K562 (cell line): ENCODE measurements around the gene NDUFAF2. TPM values are rescaled to one million over a fixed set of nuclear protein-coding genes. Genes with fewer than 3 reads are reported as not detected.

ENCODE experiments used
- HNRNPLL ChIP-seq: fragments of 200-400 bp; formaldehyde crosslinking; IDR thresholded peaks from 2 replicates; pipeline ENCODE4 v1.6.1; 2017; ENCODE audit warnings: low read length, low read depth, mild to moderate bottlenecking; ENCODE audit not compliant: poor library complexity, severe bottlenecking
- MEF2D ChIP-seq: conservative IDR thresholded peaks from 2 replicates; pipeline ENCODE4 v1.6.1; 2016; ENCODE audit warnings: low read depth, missing genetic modification characterization, missing compliant biosample characterization
- NCOA4 ChIP-seq: fragments of 450-650 bp; IDR thresholded peaks from 2 replicates; pipeline ENCODE4 v1.6.1; 2018; ENCODE audit warnings: mild to moderate bottlenecking; ENCODE audit not compliant: partially characterized antibody
- NELFE ChIP-seq: IDR thresholded peaks from 2 replicates; pipeline ENCODE4 v1.6.1; 2011; ENCODE audit warnings: mild to moderate bottlenecking; ENCODE audit not compliant: insufficient read depth, insufficient read length
- NFYB ChIP-seq: IDR thresholded peaks from 2 replicates; pipeline ENCODE4 v1.6.1; 2011; ENCODE audit warnings: mild to moderate bottlenecking, moderate library complexity; ENCODE audit not compliant: insufficient read length; ENCODE audit errors: extremely low read depth
- NRF1 ChIP-seq, 2 experiments: fragments of 450-650 bp; IDR thresholded peaks in 1 of 2; conservative IDR thresholded peaks in 1 of 2; 2 replicates each; pipeline ENCODE4 v1.6.1; 2014; ENCODE audit warnings: mild to moderate bottlenecking in 2 of 2
- PTRF ChIP-seq: fragments of 450-650 bp; IDR thresholded peaks from 2 replicates; pipeline ENCODE4 v1.6.1; 2016; ENCODE audit warnings: mild to moderate bottlenecking, missing genetic modification characterization, missing compliant biosample characterization
- SMARCA4 ChIP-seq: fragments of 450-650 bp; IDR thresholded peaks from 2 replicates; pipeline ENCODE4 v1.6.1; 2016
- SOX6 ChIP-seq: fragments of 450-650 bp; IDR thresholded peaks from 2 replicates; pipeline ENCODE4 v1.6.1; 2014; ENCODE audit warnings: mild to moderate bottlenecking
- SRSF9 ChIP-seq: fragments of 200-400 bp; formaldehyde crosslinking; IDR thresholded peaks from 2 replicates; pipeline ENCODE4 v1.6.1; 2017; ENCODE audit warnings: low read depth, low read length, borderline replicate concordance
- XRCC4 ChIP-seq: IDR thresholded peaks from one replicate; pipeline ENCODE4 v1.6.1; 2011; ENCODE audit not compliant: insufficient read depth, insufficient read length; ENCODE audit errors: extremely low read depth
- ZFP36 ChIP-seq: fragments of 150-350 bp; IDR thresholded peaks from 2 replicates; pipeline ENCODE4 v1.6.1; 2018; ENCODE audit warnings: low read length, low read depth; ENCODE audit not compliant: partially characterized antibody
- ZNF143 ChIP-seq: sonication (generic); formaldehyde crosslinking; IDR thresholded peaks from 2 replicates; pipeline ENCODE4 v1.9.0; 2022; ENCODE audit warnings: mild to moderate bottlenecking, missing genetic modification reagents
- ZNF253 ChIP-seq: fragments of 250-450 bp; sonication (Bioruptor Pico); conservative IDR thresholded peaks from 2 replicates; pipeline ENCODE4 v1.6.1; 2021; ENCODE audit warnings: mild to moderate bottlenecking
- ZNF347 ChIP-seq: fragments of 450-650 bp; formaldehyde crosslinking; IDR thresholded peaks from 2 replicates; pipeline ENCODE4 v1.4.0; 2020; ENCODE audit warnings: low read depth, mild to moderate bottlenecking, moderate library complexity
- ZNF589 ChIP-seq: fragments of 200-800 bp; sonication (Bioruptor generic); IDR thresholded peaks from 2 replicates; pipeline ENCODE4 v1.6.1; 2016; ENCODE audit warnings: low read depth, missing genetic modification characterization, missing compliant biosample characterization
- ZNF764 ChIP-seq: fragments of 250-450 bp; sonication (Bioruptor Pico); IDR thresholded peaks from 2 replicates; pipeline ENCODE4 v1.4.0; 2020; ENCODE audit warnings: low read depth, mild to moderate bottlenecking, moderate library complexity
- ZNF766 ChIP-seq: fragments of 200-800 bp; sonication (Bioruptor generic); conservative IDR thresholded peaks from 2 replicates; pipeline ENCODE4 v1.6.1; 2016; ENCODE audit warnings: missing genetic modification characterization, missing compliant biosample characterization
- ZNF79 ChIP-seq: fragments of 250-450 bp; sonication (Bioruptor Pico); IDR thresholded peaks from 2 replicates; pipeline ENCODE4 v1.4.0; 2020; ENCODE audit warnings: low read depth, mild to moderate bottlenecking, moderate library complexity
- polyA plus RNA-seq, 8 experiments: library from polyadenylated mRNA; depleted of rRNA in 4 of 8; stranded (reverse) in 5 of 8; unstranded in 3 of 8; fragments of >200 nt; fragmentation: Nextera tagmentation in 2 of 8; fragmentation: Illumina TruSeq in 1 of 8; extraction: Ambion mirVana in 2 of 8; extraction: Trizol in 1 of 8; gene quantifications; 2 replicates each; pipeline versions ENCODE4 v1.2.1 to v1.2.3, GENCODE V29; 2011 to 2014; ENCODE audit warnings: inconsistent platforms in 1 of 8, missing spikeins in 1 of 8
- total RNA-seq, 7 experiments: library from RNA; depleted of rRNA in 6 of 7; stranded (reverse); fragments of >200 nt in 6 of 7; fragmentation: Illumina TruSeq in 2 of 7; extraction: Trizol in 2 of 7; gene quantifications; 2 replicates each; pipeline versions ENCODE4 v1.2.1 to v1.2.3, GENCODE V29; 2011 to 2021; ENCODE audit warnings: low replicate concordance in 1 of 7
- TF ChIP-seq, protein P1 (sequence below): fragments of 450-650 bp; IDR thresholded peaks from 2 replicates; pipeline ENCODE4 v1.6.1; 2016; ENCODE audit warnings: mild to moderate bottlenecking, moderate library complexity

Gene NDUFAF2
- total and polyA plus RNA-seq, 9 of the 15 experiments (the other 6 are each of a cell fraction or from before 2014, with no cell fraction given) = 56.0 to 155 (median 95.9) TPM

- TF ChIP-seq SOX6 (peak; percentile 94), NELFE (no peak), NRF1 (conservative IDR thresholded peaks at IDR 0.05 in 1 of 2, IDR thresholded peaks at IDR 0.05 in 1 of 2) (no peak), ZNF143 (CRISPR knock-in tag) (no peak), ZNF79 (no peak), NFYB (no peak), PTRF (tag) (no peak), ZNF589 (CRISPR knock-in tag) (0 out of 2 replicates have a peak, but pooled peaks have one; percentile 44), ZNF766 (CRISPR knock-in tag) (no peak; the same call in 1 of the 2 replicates), MEF2D (peak; percentile 90), SMARCA4 (peak; percentile 97), XRCC4 (no peak), ZNF347 (CRISPR knock-in tag) (no peak), ZNF764 (CRISPR knock-in tag) (no peak), NCOA4 (no peak), ZFP36 (no peak), SRSF9 (no peak), HNRNPLL (no peak), ZNF253 (no peak)
- TF ChIP-seq, protein P1, sequence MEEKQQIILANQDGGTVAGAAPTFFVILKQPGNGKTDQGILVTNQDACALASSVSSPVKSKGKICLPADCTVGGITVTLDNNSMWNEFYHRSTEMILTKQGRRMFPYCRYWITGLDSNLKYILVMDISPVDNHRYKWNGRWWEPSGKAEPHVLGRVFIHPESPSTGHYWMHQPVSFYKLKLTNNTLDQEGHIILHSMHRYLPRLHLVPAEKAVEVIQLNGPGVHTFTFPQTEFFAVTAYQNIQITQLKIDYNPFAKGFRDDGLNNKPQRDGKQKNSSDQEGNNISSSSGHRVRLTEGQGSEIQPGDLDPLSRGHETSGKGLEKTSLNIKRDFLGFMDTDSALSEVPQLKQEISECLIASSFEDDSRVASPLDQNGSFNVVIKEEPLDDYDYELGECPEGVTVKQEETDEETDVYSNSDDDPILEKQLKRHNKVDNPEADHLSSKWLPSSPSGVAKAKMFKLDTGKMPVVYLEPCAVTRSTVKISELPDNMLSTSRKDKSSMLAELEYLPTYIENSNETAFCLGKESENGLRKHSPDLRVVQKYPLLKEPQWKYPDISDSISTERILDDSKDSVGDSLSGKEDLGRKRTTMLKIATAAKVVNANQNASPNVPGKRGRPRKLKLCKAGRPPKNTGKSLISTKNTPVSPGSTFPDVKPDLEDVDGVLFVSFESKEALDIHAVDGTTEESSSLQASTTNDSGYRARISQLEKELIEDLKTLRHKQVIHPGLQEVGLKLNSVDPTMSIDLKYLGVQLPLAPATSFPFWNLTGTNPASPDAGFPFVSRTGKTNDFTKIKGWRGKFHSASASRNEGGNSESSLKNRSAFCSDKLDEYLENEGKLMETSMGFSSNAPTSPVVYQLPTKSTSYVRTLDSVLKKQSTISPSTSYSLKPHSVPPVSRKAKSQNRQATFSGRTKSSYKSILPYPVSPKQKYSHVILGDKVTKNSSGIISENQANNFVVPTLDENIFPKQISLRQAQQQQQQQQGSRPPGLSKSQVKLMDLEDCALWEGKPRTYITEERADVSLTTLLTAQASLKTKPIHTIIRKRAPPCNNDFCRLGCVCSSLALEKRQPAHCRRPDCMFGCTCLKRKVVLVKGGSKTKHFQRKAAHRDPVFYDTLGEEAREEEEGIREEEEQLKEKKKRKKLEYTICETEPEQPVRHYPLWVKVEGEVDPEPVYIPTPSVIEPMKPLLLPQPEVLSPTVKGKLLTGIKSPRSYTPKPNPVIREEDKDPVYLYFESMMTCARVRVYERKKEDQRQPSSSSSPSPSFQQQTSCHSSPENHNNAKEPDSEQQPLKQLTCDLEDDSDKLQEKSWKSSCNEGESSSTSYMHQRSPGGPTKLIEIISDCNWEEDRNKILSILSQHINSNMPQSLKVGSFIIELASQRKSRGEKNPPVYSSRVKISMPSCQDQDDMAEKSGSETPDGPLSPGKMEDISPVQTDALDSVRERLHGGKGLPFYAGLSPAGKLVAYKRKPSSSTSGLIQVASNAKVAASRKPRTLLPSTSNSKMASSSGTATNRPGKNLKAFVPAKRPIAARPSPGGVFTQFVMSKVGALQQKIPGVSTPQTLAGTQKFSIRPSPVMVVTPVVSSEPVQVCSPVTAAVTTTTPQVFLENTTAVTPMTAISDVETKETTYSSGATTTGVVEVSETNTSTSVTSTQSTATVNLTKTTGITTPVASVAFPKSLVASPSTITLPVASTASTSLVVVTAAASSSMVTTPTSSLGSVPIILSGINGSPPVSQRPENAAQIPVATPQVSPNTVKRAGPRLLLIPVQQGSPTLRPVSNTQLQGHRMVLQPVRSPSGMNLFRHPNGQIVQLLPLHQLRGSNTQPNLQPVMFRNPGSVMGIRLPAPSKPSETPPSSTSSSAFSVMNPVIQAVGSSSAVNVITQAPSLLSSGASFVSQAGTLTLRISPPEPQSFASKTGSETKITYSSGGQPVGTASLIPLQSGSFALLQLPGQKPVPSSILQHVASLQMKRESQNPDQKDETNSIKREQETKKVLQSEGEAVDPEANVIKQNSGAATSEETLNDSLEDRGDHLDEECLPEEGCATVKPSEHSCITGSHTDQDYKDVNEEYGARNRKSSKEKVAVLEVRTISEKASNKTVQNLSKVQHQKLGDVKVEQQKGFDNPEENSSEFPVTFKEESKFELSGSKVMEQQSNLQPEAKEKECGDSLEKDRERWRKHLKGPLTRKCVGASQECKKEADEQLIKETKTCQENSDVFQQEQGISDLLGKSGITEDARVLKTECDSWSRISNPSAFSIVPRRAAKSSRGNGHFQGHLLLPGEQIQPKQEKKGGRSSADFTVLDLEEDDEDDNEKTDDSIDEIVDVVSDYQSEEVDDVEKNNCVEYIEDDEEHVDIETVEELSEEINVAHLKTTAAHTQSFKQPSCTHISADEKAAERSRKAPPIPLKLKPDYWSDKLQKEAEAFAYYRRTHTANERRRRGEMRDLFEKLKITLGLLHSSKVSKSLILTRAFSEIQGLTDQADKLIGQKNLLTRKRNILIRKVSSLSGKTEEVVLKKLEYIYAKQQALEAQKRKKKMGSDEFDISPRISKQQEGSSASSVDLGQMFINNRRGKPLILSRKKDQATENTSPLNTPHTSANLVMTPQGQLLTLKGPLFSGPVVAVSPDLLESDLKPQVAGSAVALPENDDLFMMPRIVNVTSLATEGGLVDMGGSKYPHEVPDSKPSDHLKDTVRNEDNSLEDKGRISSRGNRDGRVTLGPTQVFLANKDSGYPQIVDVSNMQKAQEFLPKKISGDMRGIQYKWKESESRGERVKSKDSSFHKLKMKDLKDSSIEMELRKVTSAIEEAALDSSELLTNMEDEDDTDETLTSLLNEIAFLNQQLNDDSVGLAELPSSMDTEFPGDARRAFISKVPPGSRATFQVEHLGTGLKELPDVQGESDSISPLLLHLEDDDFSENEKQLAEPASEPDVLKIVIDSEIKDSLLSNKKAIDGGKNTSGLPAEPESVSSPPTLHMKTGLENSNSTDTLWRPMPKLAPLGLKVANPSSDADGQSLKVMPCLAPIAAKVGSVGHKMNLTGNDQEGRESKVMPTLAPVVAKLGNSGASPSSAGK = no peak; the same call in 1 of the 2 replicates
Observed at GRCh38 chr5:60978968-60979367, 34.0 kb downstream of the NDUFAF2 start (continued).
